ENCODE data around the gene GRID2. TPM values are rescaled to one million over a fixed set of nuclear protein-coding genes. Genes with fewer than 3 reads are reported as not detected.

Gene GRID2
- polyA plus RNA-seq, 1 of the 3 experiments (the other 2 are of a cell fraction), result not detected

GRCh38 chr4:92522356-92522755 is 218.6 kb downstream of the GRID2 start (continued):
- TF ChIP-seq ZBTB33 (IDR thresholded peaks at IDR 0.05; ENCODE audit: borderline replicate concordance, low read depth), result no peak
- TF ChIP-seq GATA2 (CRISPR knock-in tag; IDR thresholded peaks at IDR 0.05), result no peak
- no peak for TF ChIP-seq USF1 (IDR thresholded peaks at IDR 0.05; ENCODE audit: borderline replicate concordance, low read depth)
- TF ChIP-seq MXI1 (IDR thresholded peaks at IDR 0.05; ENCODE audit: low read depth, low read length), result no peak
- no peak for TF ChIP-seq RAD21 (IDR thresholded peaks at IDR 0.05; ENCODE audit: low read length)
- no peak for TF ChIP-seq ELF1 (IDR thresholded peaks at IDR 0.05)
- TF ChIP-seq FOXM1 (IDR thresholded peaks at IDR 0.05; ENCODE audit: low read depth), result no peak
- no peak for TF ChIP-seq RCOR1 (IDR thresholded peaks at IDR 0.05; ENCODE audit: low read length)
- no peak for TF ChIP-seq RXRA (IDR thresholded peaks at IDR 0.05; ENCODE audit: borderline replicate concordance, low read depth)
- TF ChIP-seq MAX (IDR thresholded peaks at IDR 0.05; ENCODE audit: low read depth), result no peak

- no peaks in the 10 kb centered on the region for H3K9me3 ChIP-seq
- H3K9ac ChIP-seq, result no peak overlapping the region
- H3K36me3 ChIP-seq (replicated peaks in 1 of 2; ENCODE audit: control insufficient read depth in 1 of 2, insufficient read depth in 2 of 2, low read length in 1 of 2), result no peaks in the 10 kb centered on the region
- H3K27me3 ChIP-seq (ENCODE audit: insufficient read depth), result no peaks in the 10 kb centered on the region
- H3K4me1 ChIP-seq (ENCODE audit: control insufficient read depth in 1 of 2, insufficient read depth in 2 of 2, low read depth in 1 of 2, low read length in 1 of 2), result no peaks in the 10 kb centered on the region; a peak in 1 of 4 replicates
- H3K27ac ChIP-seq (ENCODE audit: low read depth in 2 of 2, low read length in 1 of 2), result no peak overlapping the region
- no peaks in the 10 kb centered on the region for H3F3A ChIP-seq (replicated peaks; ENCODE audit: insufficient read depth)
- POLR2A ChIA-PET, result no interaction called here
- H4K20me1 ChIP-seq (ENCODE audit: insufficient read depth), result no peaks in the 10 kb centered on the region
- no peaks in the 10 kb centered on the region for H3K79me2 ChIP-seq (ENCODE audit: insufficient read depth)
- H3K4me3 ChIP-seq (ENCODE audit: low read depth in 2 of 2, low read length in 1 of 2), result no peak overlapping the region
- H3K9me2 ChIP-seq, result no peaks in the 10 kb centered on the region
- no peak for TF ChIP-seq TEAD4 (IDR thresholded peaks at IDR 0.05; ENCODE audit: borderline replicate concordance, insufficient read depth)
- TF ChIP-seq FOXM1 (IDR thresholded peaks at IDR 0.05; ENCODE audit: low read depth), result no peak
- no peak for TF ChIP-seq MXI1 (IDR thresholded peaks at IDR 0.05; ENCODE audit: low read depth, low read length)
- no peak for TF ChIP-seq FOXJ3 (CRISPR knock-in tag; IDR thresholded peaks at IDR 0.05)
- TF ChIP-seq SIN3A (IDR thresholded peaks at IDR 0.05; ENCODE audit: borderline replicate concordance, low read depth, low read length), result no peak
- TF ChIP-seq POLR2AphosphoS5 (IDR thresholded peaks at IDR 0.05; ENCODE audit: low read depth, low read length), result no peak
- TF ChIP-seq IRF3 (IDR thresholded peaks at IDR 0.05; ENCODE audit: low read depth, low read length), result no peak
- TF ChIP-seq NFIC (IDR thresholded peaks at IDR 0.05; ENCODE audit: borderline replicate concordance), result no peak
- no peak for TF ChIP-seq USF1 (IDR thresholded peaks at IDR 0.05; ENCODE audit: borderline replicate concordance, low read depth)
- TF ChIP-seq YY1 (IDR thresholded peaks at IDR 0.05; ENCODE audit: low read depth), result no peak
- TF ChIP-seq MAX (IDR thresholded peaks at IDR 0.05; ENCODE audit: low read depth), result no peak
- no peak for TF ChIP-seq SMC3 (IDR thresholded peaks at IDR 0.05; ENCODE audit: low read depth, low read length)
- TF ChIP-seq RCOR1 (IDR thresholded peaks at IDR 0.05; ENCODE audit: low read length), result no peak
- no peak for TF ChIP-seq EP300 (IDR thresholded peaks at IDR 0.05; ENCODE audit: borderline replicate concordance in 1 of 2, low read depth in 1 of 2, low read length in 1 of 2)
- no peak for TF ChIP-seq ZBTB33 (IDR thresholded peaks at IDR 0.05; ENCODE audit: borderline replicate concordance, low read depth)
- TF ChIP-seq EZH2phosphoT487 (IDR thresholded peaks at IDR 0.05; ENCODE audit: borderline replicate concordance, low read depth), result no peak
- DNase-seq, result no peak
- CTCF ChIA-PET, result no interaction called here
- no peak overlapping the region for H3K4me2 ChIP-seq
- no peak overlapping the region for H2AFZ ChIP-seq (ENCODE audit: low read depth)
These were observed 220.4 kb downstream of the GRID2 start for GRCh38 chr4:92524131-92524530.

Data from SK-N-SH (cell line).